Epidermal melanocyte (primary cell): ENCODE measurements around the gene TAX1BP3.

Source experiments
- DNase-seq: peaks from one replicate; pipeline ENCODE4 v3.0.0; 2011; ENCODE audit warnings: low spot score; ENCODE audit not compliant: insufficient read length

TAX1BP3 gene

GRCh38 chr17:3688852-3689261 lies 20.5 kb upstream of the TAX1BP3 start:
- peak; percentile 13 for DNase-seq

DNA sequence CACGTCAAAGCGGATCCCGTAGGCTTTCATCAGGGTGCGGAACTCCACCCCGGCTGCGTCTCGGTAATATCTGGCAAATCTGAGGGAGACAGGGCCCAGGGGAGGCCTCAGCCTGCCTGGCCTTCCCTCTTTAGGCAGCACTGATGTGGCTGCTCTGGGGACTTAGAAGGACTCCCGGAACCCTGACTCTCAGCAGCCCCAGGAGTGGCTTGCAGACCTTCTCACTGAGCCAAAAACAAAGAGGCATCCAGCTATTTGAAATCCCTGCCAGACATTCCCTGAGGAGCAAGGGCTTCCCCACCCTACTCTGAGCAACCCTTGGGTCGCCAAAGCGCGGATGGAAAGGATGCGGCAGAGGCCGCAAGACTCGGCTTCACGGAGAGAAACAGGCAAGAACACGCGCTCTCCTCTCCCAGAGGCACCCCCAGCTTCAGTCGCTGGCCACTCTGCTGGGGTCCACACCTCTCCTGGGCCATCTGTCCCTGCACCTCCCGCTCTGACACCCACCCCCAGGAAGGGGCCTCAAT lies 19.7 kb upstream of the TAX1BP3 start:
- peak; percentile 12 for DNase-seq

GRCh38 chr17:3685174-3685573 lies 16.8 kb upstream of the TAX1BP3 start:
- no peak for DNase-seq

DNA sequence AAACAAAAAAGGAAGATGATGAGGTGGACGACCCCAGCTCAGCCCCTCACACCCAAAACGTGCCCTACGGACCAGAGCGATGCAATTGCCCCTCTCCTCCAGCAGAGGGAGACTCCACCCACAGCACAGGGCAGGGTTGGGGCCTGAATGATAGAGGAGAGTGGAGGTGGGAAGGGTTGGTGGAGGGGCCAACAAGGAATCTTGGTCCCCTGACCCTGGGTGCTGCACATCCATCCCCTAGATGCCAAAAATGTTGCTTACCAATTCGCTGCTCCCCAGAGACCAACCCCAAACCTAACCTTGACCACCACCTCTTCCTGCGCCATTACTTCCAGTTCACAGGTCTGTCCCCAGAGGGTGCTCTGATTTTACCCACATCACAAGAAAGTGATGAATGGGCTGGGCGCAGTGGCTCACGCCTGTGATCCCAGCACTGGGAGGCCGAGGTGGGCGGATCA lies 14.7 kb upstream of the TAX1BP3 start:
- DNase-seq = peak; percentile 73

GRCh38 chr17:3682033-3682432 lies 13.7 kb upstream of the TAX1BP3 start:
- DNase-seq = no peak

DNA sequence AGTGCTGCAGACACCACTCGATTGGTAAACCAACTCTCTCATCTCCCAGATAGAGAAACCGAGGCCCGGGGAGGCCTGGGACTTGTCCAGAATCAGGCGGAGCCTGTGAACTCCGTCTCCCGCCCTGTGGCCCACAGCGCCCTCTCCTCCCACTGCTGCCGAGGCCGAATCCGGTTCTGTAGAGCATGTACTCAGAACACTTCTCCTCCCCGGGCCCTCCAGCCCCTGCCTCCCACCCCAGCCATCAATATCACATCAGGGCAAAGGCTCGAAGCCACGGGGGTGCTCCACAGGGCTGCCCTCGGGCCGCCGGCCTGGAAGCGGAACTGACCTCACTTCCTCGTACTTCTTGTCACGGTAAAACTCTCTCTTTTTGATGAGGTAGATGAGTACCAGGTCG lies 13.2 kb upstream of the TAX1BP3 start:
- DNase-seq = no peak

DNA sequence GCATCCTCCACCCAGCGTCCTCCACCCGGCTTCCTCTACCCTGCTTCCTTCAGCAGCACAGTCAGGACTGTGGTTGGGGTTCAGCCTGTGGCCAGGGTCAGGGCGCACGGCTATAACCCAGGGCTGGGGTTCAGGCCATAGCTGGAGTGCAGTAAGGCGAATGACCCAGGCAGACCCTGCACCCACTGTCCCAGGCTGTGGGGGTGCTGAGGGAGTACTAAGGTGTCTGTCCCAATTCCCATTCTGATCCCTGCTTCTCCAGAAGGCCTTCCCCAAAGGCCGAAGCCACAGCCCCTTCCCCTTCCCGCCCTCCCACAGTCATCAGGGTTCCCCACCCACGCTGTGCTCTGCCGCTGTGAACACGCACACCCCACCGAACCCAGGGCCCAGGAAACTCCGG lies 12.7 kb upstream of the TAX1BP3 start:
- no peak for DNase-seq

GRCh38 chr17:3679531-3680126 lies 11.3 kb upstream of the TAX1BP3 start:
- DNase-seq = no peak

DNA sequence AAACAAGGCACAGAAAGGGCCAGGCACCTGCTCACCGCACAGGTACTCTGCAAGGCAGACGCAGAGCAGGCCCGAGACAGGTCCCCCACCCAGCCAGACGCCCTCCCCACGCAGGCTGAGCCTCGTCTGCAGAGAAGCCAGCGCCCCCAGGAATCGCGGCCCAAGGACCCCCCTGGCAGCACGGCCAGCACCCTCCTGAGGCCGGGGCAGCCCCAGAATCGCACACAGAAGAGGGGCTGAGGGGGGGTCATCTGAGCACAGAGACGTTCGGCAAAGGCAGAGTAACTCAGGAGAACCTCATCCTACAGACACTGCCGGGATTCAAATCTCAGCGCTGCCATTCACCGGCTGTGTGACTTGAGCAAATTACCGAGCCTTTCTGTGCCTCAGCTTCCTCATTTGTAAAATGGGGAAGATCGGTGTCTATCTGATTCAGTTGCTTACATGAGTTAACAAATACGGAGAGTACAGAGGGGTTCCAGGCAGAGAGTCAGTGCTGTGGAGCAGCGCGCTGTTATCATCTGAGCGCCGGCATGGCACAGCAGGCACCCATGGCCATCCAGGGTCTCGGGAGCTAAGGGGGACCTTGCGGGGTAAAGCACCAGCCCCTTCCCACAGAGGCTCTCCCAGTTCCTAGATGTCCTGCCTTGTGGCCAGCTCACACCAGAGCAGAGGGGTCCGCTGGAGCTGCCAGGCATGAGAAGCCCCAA lies 10.6 kb upstream of the TAX1BP3 start:
- DNase-seq = no peak

DNA sequence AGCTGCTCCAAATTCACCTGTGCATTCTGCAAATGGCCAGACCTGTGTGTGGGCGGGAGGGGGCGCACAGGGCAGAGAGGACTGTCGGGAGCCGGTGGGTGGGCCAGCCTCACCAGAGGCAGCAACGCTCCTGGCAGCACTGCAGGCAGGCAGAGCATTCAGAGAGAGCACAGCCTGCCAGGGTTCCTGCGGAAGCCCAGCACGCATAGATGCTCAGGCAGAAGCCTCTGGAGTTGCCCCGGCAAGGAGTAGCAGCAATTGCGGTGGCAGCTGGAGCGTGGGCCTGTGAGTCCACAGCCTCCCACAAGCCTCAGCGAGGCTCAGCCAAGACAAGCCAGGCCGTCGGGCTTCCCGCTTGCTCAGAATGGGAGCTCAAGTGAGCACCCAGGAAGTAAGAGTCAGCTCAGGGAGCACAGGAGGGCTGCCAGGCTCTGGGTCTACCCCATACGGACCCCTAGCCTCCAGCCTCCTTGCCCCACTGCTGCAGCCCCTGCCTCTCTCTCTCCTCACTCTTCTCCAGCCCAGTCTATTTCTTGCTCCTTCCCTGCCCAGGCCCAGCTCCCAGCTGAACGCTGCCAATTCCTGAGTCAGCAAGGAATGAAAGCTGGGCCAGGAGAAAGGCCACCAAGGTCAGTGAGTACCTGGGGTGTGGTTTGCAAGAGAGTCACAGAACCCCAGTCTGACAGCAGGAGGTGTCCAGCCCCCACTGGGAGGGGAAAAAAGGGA lies 9.9 kb upstream of the TAX1BP3 start:
- no peak for DNase-seq

GRCh38 chr17:3675886-3676285 lies 7.5 kb upstream of the TAX1BP3 start:
- no peak for DNase-seq

- no peak for DNase-seq
Observed at GRCh38 chr17:3672571-3672970, 4.2 kb upstream of the TAX1BP3 start.

DNA sequence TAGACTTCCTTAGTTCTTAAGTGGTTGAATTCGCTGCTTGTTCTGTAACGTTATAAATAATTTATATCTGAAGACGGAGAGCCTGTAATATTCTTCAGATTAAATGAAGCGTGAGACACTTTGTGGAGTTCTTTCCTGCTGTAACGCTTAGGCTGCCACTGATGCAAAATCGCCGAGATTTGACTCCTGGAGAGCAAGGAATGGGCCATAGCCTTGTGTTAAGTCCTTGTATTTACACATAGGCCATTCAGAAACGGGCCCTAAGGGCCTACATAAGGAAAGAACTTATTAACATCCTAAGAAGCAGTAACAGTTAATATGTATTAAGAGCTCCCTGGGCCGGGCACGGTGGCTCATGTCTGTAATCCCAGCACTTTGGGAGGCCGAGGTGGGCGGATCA lies 1.2 kb upstream of the TAX1BP3 start:
- DNase-seq = no peak

- DNase-seq = no peak
Observed at GRCh38 chr17:3669085-3669347, 638 bp upstream of the TAX1BP3 start.

DNA sequence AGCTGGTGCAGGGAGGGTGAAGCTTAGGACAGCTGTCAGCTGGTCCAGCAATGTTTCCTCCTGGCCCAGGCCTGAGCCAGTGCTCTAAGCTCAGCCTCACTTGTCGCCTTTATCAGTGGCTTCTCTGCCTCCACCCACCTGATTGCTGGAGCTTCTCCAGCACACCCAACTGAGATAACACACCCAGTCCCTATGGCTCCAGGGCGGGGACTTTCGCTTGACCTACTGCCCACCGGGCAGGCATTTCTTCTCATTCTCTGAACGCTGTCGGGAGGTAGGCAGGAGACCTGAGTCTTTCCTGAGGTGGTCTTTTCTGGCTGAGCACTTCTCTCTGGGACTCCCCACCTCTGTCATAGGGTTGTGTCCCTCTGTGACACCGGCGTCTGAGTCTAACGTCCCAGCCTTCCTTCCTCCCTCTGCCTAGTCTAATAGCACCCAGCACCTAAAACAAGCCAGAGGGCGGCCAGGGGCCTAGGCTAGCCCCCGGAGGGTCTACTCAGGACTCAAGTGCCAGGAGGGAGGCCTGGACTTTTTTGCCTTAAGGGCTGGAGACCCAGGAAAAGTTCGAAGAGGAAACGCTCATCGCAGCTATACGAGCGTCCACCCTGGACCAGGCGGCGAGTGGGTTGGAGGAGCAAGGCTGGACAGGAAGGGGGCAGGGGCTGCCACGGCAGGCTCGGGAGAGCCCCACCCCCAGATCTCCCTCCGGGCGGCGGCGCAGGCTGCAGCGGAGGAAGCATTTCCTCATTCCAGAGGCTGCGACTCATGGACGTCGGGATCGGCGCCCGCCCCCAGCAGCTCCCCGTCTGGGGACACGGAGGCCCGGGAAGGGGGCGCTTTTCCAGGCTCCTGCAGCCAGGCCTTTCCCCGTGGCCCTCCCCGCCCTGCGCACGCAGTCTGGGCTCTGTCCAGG lies 756 bp downstream of the TAX1BP3 start:
- DNase-seq = peak; percentile 93

GRCh38 chr17:3666516-3666915 lies 1.9 kb downstream of the TAX1BP3 start:
- no peak for DNase-seq

DNA sequence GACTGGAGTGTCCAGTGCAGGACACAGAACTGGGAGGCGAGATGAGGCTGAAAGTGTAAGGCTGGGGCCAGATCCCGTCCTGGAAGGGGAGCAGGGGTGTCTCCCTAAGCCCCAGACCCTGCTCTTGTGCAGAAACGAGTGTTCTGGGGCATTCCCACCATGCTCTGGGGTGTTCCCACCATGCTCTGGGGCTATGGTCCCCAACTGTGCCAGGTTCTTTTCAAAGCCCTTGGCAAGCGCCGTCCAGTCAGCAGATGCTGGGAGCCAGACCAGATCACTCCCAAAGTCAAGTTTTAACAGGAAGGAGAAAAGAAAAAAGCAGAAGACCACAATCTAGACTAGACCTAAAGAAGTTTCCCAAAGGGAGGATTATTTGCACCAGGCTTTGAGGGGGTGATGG lies 2.5 kb downstream of the TAX1BP3 start:
- no peak for DNase-seq

DNA sequence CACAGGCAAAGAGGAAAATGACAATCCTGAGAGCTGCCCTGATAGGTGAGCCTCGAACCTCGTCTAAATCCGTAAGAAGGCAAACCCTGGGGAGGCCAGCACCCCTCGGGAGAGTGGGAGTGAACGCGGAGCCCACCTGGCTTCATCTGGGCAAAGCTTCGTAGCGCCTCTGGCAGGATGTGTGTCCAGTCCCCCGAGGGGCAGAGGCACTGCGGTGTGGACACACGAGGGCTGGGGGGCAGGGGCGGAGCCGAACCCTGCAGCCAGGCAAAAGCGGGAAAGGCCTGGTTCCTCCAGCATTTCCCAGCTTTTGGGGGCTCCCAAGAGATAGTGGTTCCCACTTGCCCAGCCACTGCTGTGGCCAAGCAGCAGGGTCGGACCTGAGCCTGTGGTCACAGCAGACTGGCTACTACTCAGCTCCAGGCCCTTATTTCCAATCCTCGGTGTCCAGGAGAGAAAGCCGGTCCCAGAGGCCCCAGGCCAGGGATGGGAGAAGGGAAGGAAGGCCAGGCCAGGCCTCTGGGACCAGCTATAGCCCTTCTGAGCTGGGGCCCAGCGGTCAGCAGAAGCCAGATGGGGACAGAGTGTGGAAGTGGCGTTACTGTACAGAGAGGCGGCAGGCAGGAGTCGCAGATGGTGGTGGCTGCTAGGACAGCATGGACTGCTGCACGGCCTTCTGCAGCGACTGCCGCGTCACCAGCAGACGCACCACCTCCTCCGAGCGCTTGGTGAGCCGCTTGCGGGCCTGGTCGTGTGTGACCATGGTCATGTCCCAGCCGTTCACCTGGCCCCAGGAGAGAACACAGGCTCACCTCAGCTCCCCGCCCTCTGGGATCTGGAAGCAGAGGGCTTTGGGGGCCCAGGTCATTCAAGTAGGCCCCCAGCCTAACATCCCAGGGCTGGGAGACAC lies 5.0 kb downstream of the TAX1BP3 start:
- DNase-seq = no peak

- no peak for DNase-seq
Observed at GRCh38 chr17:3660311-3660891, 8.0 kb downstream of the TAX1BP3 start.

- DNase-seq = peak; percentile 83
Observed at GRCh38 chr17:3659541-3660111, 8.8 kb downstream of the TAX1BP3 start.
